Stimulated activated naive B cell treated with anti-CD40 and anti-IgM and Interleukin-4, amounts not matched to agents 10 μg/mL and 1 μg/mL and 100 μg/mL, for 72 hours (primary cell): ENCODE results near the gene SNTB2.
"Not testable (repeated sequence)": the region's sequence is repeated elsewhere in the genome, so short reads cannot be mapped to it uniquely, and the experiment has no call there.

ENCODE experiments used
- ATAC-seq, 2 donors: fragments of 150-1000 bp; cut with Tn5 transposase; replicated peaks; 2 replicates each; pipeline ENCODE4 v1.10.0; 2021; ENCODE audit warnings: moderate library complexity in 1 of 2
- DNase-seq: peaks from one replicate; pipeline ENCODE4 v3.0.0; 2021
- H3K27ac Mint-ChIP-seq: one replicate; pipeline ENCODE4 v1.8.0; 2022; ENCODE audit warnings: mild to moderate bottlenecking, mixed read lengths
- H3K27me3 Mint-ChIP-seq, 2 donors: one replicate each; pipeline ENCODE4 v1.8.0; 2022; ENCODE audit warnings: mixed read lengths in 2 of 2
- H3K36me3 Mint-ChIP-seq, 2 donors: one replicate each; pipeline ENCODE4 v1.8.0; 2022; ENCODE audit warnings: mixed read lengths in 2 of 2, mild to moderate bottlenecking in 1 of 2
- H3K4me1 Mint-ChIP-seq, 2 donors: one replicate each; pipeline ENCODE4 v1.8.0; 2022; ENCODE audit warnings: mixed read lengths in 2 of 2, mild to moderate bottlenecking in 1 of 2
- H3K4me3 Mint-ChIP-seq, 2 donors: one replicate each; pipeline ENCODE4 v1.8.0; 2022; ENCODE audit warnings: mild to moderate bottlenecking in 2 of 2, mixed read lengths in 2 of 2, moderate library complexity in 1 of 2
- H3K9me3 Mint-ChIP-seq, 2 donors: one replicate each; pipeline ENCODE4 v1.8.0; 2022; ENCODE audit warnings: mixed read lengths in 2 of 2, mild to moderate bottlenecking in 1 of 2

Gene SNTB2

DNA sequence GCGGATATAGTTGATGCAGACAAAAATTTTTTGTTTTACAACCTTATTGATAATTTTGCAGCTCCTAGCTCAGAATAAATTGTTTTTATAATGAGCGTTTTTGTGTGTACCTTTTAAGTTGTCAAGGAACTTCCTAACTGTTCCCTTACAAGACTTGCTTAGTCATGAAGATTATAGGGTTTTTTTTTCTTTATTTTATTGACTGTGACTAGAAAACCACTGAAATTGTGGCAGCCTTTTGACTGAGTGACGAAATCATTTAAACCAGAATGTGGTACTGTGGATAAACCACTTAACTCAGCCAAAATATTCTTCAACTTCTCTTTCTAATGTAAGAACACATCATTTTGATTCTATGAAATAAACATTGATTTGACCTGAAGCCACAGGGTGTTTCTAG is 83.4 kb downstream of the SNTB2 start:
- DNase-seq, result no peak
- H3K4me1 Mint-ChIP-seq, result no peaks in the 10 kb centered on the region
- peaks cover 3% of the 10 kb centered on the region in 2 donors for H3K36me3 Mint-ChIP-seq
- H3K27me3 Mint-ChIP-seq, result no peaks in the 10 kb centered on the region
- no peak for ATAC-seq
- H3K27ac Mint-ChIP-seq, result no peak overlapping the region
- no peaks in the 10 kb centered on the region for H3K9me3 Mint-ChIP-seq
- no peak overlapping the region for H3K4me3 Mint-ChIP-seq

DNA sequence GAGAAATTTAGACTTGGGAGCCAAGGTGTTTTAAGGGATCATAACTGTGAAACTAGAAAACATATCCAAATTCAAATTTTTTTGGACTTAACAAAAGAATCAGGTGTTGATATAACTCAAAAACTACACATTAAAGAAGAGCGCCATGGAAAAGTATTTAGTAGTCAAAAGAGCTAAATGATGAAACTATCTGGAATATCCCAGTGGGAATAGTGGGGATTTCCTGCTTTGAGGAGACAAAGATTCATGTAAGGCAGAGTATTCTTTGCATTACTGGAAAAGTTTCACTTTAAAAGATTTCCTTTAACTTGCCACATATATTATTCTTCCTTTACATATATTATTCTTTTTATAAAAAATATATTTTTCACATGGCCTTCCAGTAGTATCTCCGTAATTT is 83.9 kb downstream of the SNTB2 start:
- Mint-ChIP-seq H3K36me3 (peaks cover 3% of the 10 kb centered on the region in 2 donors), H3K27ac (no peak overlapping the region), H3K27me3 (no peaks in the 10 kb centered on the region), H3K4me1 (no peaks in the 10 kb centered on the region), H3K4me3 (no peak overlapping the region), H3K9me3 (no peaks in the 10 kb centered on the region)
- DNase-seq, result no peak
- no peak for ATAC-seq

DNA sequence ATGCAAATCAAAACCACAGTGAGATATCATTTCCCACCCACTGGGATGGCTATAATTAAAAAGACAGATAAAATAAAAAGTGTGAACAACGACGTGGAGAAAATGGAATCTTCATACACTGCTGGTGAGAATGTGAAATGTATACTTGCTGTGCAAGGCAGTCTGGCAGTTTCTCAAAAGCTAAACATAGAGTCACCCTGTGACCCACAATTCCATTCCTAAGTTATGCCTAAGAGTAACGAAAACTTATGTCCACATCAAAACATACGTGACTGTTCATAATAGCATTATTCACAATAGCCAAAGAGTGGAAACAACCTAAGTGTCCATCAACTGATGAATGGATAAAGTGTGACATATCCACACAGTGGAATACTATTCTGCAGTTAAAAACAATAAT is 86.0 kb downstream of the SNTB2 start:
- no peak for ATAC-seq
- Mint-ChIP-seq H3K36me3 (peaks cover 3% of the 10 kb centered on the region in 2 donors), H3K4me1 (no peaks in the 10 kb centered on the region), H3K27ac (no peak overlapping the region), H3K4me3 (no peak overlapping the region), H3K9me3 (no peaks in the 10 kb centered on the region), H3K27me3 (no peaks in the 10 kb centered on the region)
- no peak for DNase-seq

DNA sequence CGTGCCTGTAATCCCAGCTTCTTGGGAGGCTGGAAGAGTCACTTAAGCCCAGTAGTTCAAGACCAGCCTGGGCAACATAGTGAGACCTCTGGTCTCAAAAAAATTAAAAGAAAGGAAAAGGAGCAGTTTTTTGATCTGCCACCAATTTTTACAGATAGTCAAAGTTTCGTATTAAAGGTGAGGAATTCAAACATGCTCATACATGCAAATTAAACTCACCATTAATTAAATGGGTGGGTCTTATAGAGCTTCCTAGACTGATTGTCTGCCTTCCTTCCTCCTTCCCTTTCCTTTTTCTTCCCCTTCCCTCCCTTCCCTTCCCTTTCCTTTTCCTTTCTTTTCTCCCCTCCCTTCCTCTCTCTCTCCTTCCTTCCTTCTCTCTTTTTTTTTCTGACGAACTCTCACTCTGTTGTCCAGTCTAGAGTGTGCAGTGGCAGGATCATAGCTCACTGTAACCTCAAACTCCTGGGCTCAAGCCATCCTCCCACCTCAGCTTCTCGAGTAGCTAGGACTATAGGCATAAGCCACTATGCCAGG is 87.8 kb downstream of the SNTB2 start:
- no peaks in the 10 kb centered on the region for H3K9me3 Mint-ChIP-seq
- ATAC-seq, result no peak
- no peaks in the 10 kb centered on the region for H3K27me3 Mint-ChIP-seq
- peaks cover 3% of the 10 kb centered on the region in 2 donors for H3K36me3 Mint-ChIP-seq
- no peak overlapping the region for H3K27ac Mint-ChIP-seq
- H3K4me3 Mint-ChIP-seq, result no peak overlapping the region
- H3K4me1 Mint-ChIP-seq, result no peaks in the 10 kb centered on the region
- DNase-seq, result no peak

DNA sequence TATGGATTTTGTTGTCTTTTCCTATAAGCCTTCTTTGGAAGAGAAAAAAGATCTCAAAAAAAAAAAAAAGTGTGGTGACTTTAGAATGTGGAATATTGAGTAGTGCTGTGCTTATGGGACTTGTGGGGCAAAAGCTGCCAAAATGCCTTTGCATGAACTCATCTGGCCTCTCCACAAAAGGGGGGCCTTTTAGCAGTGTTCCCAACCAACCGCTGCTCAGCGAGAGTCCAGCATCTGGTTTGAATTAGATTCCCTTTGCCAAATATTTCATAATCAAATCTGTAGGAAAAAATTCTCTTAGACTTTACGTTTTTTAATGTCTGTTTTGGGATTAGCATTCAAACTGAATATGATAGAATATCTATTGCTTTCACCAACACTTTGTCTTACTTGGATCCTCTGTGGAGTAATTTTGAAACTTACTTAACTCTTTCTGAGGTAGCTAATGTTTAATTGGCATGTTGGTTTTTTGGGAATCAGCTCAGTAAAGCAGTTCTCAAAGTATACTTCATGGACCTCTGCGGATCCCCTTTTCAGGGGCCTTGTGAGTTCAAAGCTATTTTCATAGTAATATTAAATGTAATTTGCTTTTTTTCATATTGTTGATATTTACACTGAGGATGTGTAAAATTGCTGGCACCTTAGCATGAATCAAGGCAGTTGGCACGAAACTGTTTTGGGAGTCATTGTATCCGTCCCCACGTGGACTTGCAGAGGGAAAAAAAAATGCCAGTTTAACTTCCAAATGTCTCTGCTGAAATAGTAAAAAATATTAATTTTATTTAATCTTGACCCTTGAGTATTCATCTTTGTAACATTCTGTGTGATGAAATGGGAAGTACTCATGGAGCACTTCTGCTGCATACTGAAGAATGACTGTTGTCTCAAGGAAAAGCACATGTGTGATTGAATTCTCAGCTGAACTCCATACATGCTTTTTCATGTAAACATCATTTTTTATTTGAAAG is 89.5 kb downstream of the SNTB2 start:
- no peaks in the 10 kb centered on the region for H3K27me3 Mint-ChIP-seq
- no peak overlapping the region for H3K4me3 Mint-ChIP-seq
- no peak for ATAC-seq
- no peak for DNase-seq
- no peak overlapping the region for H3K27ac Mint-ChIP-seq
- no peaks in the 10 kb centered on the region for H3K4me1 Mint-ChIP-seq
- H3K36me3 Mint-ChIP-seq, result peaks cover 3% of the 10 kb centered on the region in 2 donors
- H3K9me3 Mint-ChIP-seq, result no peaks in the 10 kb centered on the region

DNA sequence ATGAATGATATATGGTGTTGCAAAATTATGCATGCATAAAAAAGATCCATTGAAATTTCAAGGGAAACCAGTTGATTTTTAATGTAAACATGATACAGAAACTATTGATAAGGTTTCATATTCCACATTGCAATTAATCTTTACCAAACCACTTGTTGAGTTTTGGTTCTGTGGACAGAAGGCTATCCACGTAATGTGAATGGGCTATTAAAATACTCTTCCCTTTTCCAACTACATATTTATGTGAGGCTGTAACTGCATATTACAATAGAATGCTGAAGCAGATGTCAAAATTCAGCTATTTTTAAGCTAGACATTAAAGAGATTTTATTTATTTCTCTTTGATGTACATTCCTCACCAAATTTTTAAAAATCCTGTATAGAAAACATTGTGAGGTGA is 90.4 kb downstream of the SNTB2 start:
- H3K27ac Mint-ChIP-seq, result no peak overlapping the region
- no peaks in the 10 kb centered on the region for H3K4me1 Mint-ChIP-seq
- no peaks in the 10 kb centered on the region for H3K9me3 Mint-ChIP-seq
- H3K36me3 Mint-ChIP-seq, result peaks cover 0 to 3% of the 10 kb centered on the region in 2 donors
- no peaks in the 10 kb centered on the region for H3K27me3 Mint-ChIP-seq
- ATAC-seq, result no peak
- H3K4me3 Mint-ChIP-seq, result no peak overlapping the region
- DNase-seq, result no peak

DNA sequence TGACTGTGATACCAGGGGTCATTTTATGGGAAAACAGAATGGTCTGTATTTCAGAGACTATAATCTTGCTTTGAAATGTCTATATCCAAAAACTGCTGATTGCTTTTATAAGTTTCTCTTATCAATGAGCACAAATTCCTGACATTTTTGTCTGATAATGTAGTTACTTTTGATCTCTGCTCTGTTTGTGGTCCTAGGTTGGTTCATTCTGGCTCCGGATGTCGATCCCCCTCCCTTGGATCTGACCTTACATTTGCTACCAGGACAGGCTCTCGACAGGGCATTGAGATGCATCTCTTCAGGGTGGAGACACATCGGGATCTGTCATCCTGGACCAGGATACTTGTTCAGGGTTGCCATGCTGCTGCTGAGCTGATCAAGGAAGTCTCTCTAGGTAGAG is 96.9 kb downstream of the SNTB2 start:
- DNase-seq (no peak), ATAC-seq (no peak)
- Mint-ChIP-seq H3K27ac (no peak overlapping the region), H3K4me3 (no peak overlapping the region), H3K27me3 (no peaks in the 10 kb centered on the region), H3K4me1 (no peaks in the 10 kb centered on the region), H3K36me3 (no peaks in the 10 kb centered on the region), H3K9me3 (no peaks in the 10 kb centered on the region)

DNA sequence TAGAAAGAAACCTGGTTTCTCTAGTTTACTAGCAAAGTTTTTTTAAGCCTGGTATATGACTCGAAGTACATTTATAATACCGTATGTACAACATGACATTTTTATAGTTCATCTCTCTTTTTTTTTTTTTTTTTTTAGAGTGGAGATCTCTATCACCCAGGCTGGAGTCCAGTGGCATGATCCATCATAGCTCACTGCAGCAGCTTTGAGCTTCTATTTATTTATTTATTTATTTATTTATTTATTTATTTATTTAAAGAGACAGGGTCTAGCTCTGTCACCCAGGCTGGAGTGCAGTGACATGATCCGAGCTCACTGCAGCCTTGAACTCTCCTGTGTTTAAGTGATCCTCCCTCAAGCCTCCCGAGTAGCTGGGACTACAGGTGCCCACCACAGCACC is 98.3 kb downstream of the SNTB2 start:
- no peaks in the 10 kb centered on the region for H3K36me3 Mint-ChIP-seq
- no peaks in the 10 kb centered on the region for H3K27me3 Mint-ChIP-seq
- H3K27ac Mint-ChIP-seq, result no peak overlapping the region
- H3K9me3 Mint-ChIP-seq, result no peaks in the 10 kb centered on the region
- no peaks in the 10 kb centered on the region for H3K4me1 Mint-ChIP-seq
- DNase-seq, result no peak
- H3K4me3 Mint-ChIP-seq, result no peak overlapping the region
- ATAC-seq, result no peak

DNA sequence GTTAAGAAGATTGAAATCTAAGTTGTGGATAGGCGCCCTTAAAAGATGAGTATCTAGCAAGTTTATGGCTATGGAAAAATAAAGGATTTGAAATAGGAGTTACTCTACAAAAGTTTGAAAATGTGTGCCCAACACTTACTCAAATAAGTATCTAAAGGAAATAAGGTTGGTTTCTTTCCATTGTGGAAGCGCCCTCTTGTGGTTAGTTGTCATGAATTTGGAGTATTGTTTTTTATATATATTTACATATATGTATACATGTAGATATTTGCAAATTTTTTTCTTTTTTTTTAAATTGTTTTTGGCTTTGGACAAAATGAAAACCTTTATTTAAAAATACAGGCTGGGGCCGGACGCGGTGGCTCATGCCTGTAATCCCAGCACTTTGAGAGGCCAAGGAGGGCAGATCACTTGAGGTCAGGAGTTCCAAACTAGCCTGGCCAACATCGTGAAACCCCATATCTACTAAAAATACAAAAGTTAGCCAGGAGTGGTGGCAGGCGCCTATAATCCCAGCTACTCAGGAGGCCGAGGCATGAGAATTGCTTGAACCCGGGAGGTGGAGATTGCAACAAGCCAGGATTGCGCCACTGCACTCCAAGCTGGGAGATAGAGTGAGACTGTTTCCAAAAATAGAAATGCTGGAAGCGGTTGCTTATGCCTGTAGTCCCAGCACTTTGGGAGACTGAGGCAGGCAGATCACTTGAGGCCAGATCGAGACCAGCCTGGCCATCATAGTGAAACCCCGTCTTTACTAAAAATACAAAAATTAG is 100.2 kb downstream of the SNTB2 start:
- Mint-ChIP-seq H3K27me3 (no peaks in the 10 kb centered on the region), H3K36me3 (no peaks in the 10 kb centered on the region), H3K9me3 (no peaks in the 10 kb centered on the region), H3K27ac (no peak overlapping the region), H3K4me1 (no peaks in the 10 kb centered on the region), H3K4me3 (no peak overlapping the region)
- DNase-seq (no peak), ATAC-seq (no peak)

DNA sequence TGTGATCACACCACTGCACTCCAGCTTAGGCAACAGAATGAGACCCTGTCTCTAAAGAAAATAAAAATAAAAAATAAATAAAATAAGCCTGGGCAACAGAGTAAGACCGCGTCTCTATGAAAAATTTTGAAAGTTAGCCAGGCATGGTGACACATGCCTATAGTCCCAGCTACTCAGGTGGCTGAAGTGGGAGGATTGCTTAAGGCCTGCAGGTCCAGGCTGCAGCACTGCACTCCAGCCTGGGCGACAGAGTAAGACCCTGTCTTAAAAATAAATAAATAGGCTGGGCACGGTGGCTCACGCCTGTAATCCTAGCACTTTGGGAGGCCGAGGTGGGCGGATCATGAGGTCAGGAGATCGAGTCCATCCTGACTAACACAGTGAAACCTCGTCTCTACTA is 104.7 kb downstream of the SNTB2 start:
- not testable (repeated sequence) for DNase-seq, H3K4me1 Mint-ChIP-seq, ATAC-seq, H3K36me3 Mint-ChIP-seq, H3K4me3 Mint-ChIP-seq, H3K27ac Mint-ChIP-seq, H3K9me3 Mint-ChIP-seq, H3K27me3 Mint-ChIP-seq

DNA sequence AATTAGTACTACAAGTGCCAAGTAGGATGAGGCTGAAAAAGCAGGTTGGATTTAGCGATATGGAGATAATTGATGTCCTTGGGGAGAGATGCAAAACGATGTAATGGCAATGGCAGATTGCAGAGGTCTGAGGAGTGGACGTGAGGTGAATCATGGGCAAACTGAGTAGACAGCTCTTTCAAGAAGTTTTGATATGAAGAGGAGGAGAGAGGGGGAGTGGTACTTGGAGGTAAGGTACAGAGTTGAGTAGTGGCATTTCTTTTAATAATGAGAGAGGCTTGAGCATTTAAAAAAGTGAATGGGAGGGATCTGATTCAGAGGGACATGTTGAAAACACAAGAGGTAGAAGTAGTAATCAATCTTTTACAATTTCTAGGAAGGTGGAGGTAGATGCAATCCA is 106.4 kb downstream of the SNTB2 start:
- H3K27me3 Mint-ChIP-seq, result no peaks in the 10 kb centered on the region
- ATAC-seq (no peak), DNase-seq (no peak)
- no peaks in the 10 kb centered on the region for H3K36me3 Mint-ChIP-seq
- no peak overlapping the region for H3K4me3 Mint-ChIP-seq
- H3K4me1 Mint-ChIP-seq, result no peaks in the 10 kb centered on the region
- no peak overlapping the region for H3K27ac Mint-ChIP-seq
- no peaks in the 10 kb centered on the region for H3K9me3 Mint-ChIP-seq

DNA sequence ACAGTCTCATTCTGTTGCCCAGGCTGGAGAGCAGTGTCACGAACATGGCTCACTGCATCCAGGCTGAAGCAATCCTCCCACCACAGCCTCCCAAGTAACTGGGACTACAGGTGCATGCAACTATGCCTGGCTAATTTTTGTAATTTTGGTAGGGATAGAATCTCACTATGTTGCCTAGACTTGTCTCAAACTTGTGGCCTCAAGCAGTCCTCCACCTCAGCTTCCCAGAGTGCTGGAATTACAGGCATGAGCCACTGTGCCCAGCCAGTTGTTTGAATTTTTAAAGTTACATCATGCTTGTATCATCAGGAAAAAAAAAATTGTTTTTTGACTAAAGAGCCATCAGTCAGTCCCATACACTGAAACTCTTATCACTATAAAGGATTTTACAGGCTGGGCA is 107.1 kb downstream of the SNTB2 start:
- no peak for DNase-seq
- Mint-ChIP-seq H3K4me3 (no peak overlapping the region), H3K27me3 (no peaks in the 10 kb centered on the region), H3K9me3 (no peaks in the 10 kb centered on the region), H3K4me1 (no peaks in the 10 kb centered on the region), H3K27ac (no peak overlapping the region), H3K36me3 (no peaks in the 10 kb centered on the region)
- no peak for ATAC-seq

DNA sequence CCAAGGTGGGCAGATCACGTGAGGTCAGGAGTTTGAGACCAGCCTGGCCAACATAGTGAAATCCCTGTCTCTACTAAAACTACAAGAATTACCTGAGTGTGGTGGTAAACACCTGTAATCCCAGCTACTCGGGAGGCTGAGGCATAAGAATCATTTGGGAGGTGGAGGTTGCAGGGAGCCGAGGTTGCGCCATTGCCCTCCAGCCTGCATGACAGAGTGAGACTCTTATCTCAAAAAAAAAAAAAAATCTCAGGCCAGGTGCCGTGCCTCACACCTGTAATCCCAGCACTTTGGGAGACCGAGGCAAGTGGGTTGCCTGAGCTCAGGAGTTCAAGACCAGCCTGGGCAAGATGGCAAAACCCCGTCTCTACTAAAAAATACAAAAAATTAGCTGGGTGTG is 109.8 kb downstream of the SNTB2 start:
- H3K27ac Mint-ChIP-seq, H3K36me3 Mint-ChIP-seq: not testable (repeated sequence)

DNA sequence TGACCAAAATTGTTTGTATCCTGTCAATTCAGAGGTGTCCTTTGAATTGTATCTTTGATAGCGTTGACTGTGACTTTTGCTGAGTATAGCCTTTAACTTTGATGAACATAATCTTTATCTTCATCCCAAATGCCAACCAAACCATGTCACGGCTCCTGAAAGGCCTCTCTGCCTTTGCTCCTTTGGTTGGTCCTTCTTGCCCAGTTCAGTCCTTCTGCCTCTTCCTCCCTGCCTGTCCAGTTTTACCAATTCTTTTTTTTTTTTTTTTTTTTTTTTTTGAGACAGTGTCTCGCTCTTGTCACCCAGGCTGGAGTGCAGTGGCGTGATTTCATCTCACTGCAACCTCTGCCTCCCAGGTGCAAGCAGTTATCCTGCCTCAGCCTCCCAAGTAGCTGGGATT is 111.3 kb downstream of the SNTB2 start:
- H3K4me1 Mint-ChIP-seq, result peaks cover 0 to 2% of the 10 kb centered on the region in 2 donors
- ATAC-seq, result no peak
- H3K4me3 Mint-ChIP-seq, result no peak overlapping the region

More for the DNA sequence above, 109.8 kb downstream of the SNTB2 start:
- not testable (repeated sequence) for H3K27me3 Mint-ChIP-seq, H3K4me1 Mint-ChIP-seq, DNase-seq, ATAC-seq, H3K9me3 Mint-ChIP-seq, H3K4me3 Mint-ChIP-seq

DNA sequence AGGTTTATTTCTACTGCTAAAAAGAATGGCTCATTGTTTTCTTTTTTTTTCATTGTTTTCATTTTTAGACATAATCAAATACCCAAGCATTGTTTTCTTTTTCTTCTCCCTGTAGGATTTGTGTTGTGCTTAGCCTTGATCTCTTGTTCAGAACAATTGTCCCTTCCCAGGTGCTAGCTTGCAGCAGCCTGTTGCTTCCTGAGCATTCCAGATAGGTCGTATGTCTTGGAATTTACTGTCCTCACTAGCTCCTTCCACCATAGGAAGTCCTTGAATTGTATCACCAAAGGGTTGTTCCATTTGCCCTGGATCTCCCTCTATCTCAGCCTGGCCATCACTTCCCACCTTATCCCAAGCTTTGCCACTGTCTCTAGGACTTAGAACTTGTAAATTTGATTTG is 114.2 kb downstream of the SNTB2 start:
- peaks cover 8 to 9% of the 10 kb centered on the region in 2 donors for H3K36me3 Mint-ChIP-seq
- DNase-seq, result no peak

More for the DNA sequence above, 111.3 kb downstream of the SNTB2 start:
- H3K27ac Mint-ChIP-seq, result no peak overlapping the region
- H3K27me3 Mint-ChIP-seq, result no peaks in the 10 kb centered on the region
- H3K9me3 Mint-ChIP-seq, result no peaks in the 10 kb centered on the region
- no peak for DNase-seq
- H3K36me3 Mint-ChIP-seq, result peaks cover 8 to 9% of the 10 kb centered on the region in 2 donors

More for the DNA sequence above, 114.2 kb downstream of the SNTB2 start:
- Mint-ChIP-seq H3K9me3 (no peaks in the 10 kb centered on the region), H3K4me1 (peaks cover 0 to 2% of the 10 kb centered on the region in 2 donors), H3K27me3 (no peaks in the 10 kb centered on the region), H3K27ac (no peak overlapping the region), H3K4me3 (no peak overlapping the region)
- ATAC-seq, result no peak
